GM12878 (cell line): Measurements from ENCODE around the gene OTOG. TPM values are rescaled to one million over a fixed set of nuclear protein-coding genes. Genes with fewer than 3 reads are reported as not detected.

ENCODE experiments used
- ATAC-seq: fragments of 200-7000 bp; cut with Tn5 transposase; 3 replicates; pipeline ENCODE4 v1.9.1; 2020; ENCODE audit warnings: mild to moderate bottlenecking, moderate library complexity
- BruUV-seq: library from RNA; stranded (reverse); fragments of 400-500 nt; replicated peaks from 2 replicates; lab custom pipeline; 2021; lab: Mats Ljungman, UMichigan
- CTCF ChIA-PET: fragments of 300-600 bp; sonication (Branson Sonifier 250); formaldehyde crosslinking; extraction: SDS; loops from one replicate; lab custom pipeline; 2021; ENCODE audit warnings: inconsistent platforms; lab: Yijun Ruan, JAX
- POLR2A ChIA-PET: fragments of 350-600 bp; formaldehyde crosslinking; extraction: SDS; loops from one replicate; lab custom pipeline; 2021; ENCODE audit warnings: inconsistent platforms; lab: Charles Lee
- RAD21 ChIA-PET: fragments of 300-600 bp; sonication (Branson Sonifier 250); formaldehyde crosslinking; loops from one replicate; lab custom pipeline; 2023; ENCODE audit warnings: antibody characterized with exemption; ENCODE audit not compliant: unreplicated experiment; lab: Charles Lee
- SMC1A ChIA-PET: fragments of 300-600 bp; sonication (Branson Sonifier 250); formaldehyde crosslinking; loops from one replicate; lab custom pipeline; 2023; ENCODE audit not compliant: unreplicated experiment, uncharacterized antibody; lab: Charles Lee
- DNase-seq: peaks from one replicate; pipeline ENCODE4 v3.0.0-alpha.2; 2011; ENCODE audit warnings: low read depth, low spot score
- FAIRE-seq: peaks from 3 replicates; lab custom pipeline; 2011; peaks lifted over from hg19 to GRCh38; lab: Jason Lieb, UNC
- H2AFZ ChIP-seq: 2 replicates; pipeline ENCODE4 v1.6.0; 2011; ENCODE audit warnings: low read depth, low read length, control low read depth; ENCODE audit not compliant: control insufficient read depth
- H3K27ac ChIP-seq: 2 replicates; pipeline ENCODE4 v1.5.1; 2011; ENCODE audit warnings: control low read depth; ENCODE audit not compliant: control insufficient read depth, insufficient read depth
- H3K27me3 ChIP-seq, 2 experiments: replicated peaks in 1 of 2; 2 replicates each; pipeline versions ENCODE4 v1.6.0 to v1.6.1; 2011; ENCODE audit warnings: low read length in 1 of 2; ENCODE audit not compliant: control insufficient read depth in 2 of 2, insufficient read depth in 2 of 2
- H3K36me3 ChIP-seq, 2 experiments: 2 replicates each; pipeline ENCODE4 v1.5.1; 2011; ENCODE audit warnings: low read length in 1 of 2; ENCODE audit not compliant: control insufficient read depth in 2 of 2, insufficient read depth in 2 of 2
- H3K4me1 ChIP-seq: 2 replicates; pipeline ENCODE4 v1.6.1; 2011; ENCODE audit warnings: mild to moderate bottlenecking, low read length, moderate library complexity, mixed read lengths; ENCODE audit not compliant: control insufficient read depth, insufficient read depth
- H3K4me2 ChIP-seq: 2 replicates; pipeline ENCODE4 v1.6.0; 2011; ENCODE audit warnings: control low read depth; ENCODE audit not compliant: control insufficient read depth, insufficient read depth
- H3K4me3 ChIP-seq: fragments of 200-600 bp; sonication (generic); 2 replicates; pipeline ENCODE4 v1.5.1; 2016
- H3K79me2 ChIP-seq: 2 replicates; pipeline ENCODE4 v1.6.0; 2011; ENCODE audit warnings: low read length; ENCODE audit not compliant: control insufficient read depth, insufficient read depth
- H3K9ac ChIP-seq: 2 replicates; pipeline ENCODE4 v1.8.0; 2011; ENCODE audit warnings: low read length, control low read depth, mixed read lengths; ENCODE audit not compliant: control insufficient read depth, insufficient read depth
- H3K9me3 ChIP-seq: replicated peaks from 3 replicates; pipeline ENCODE4 v1.5.1; 2011; ENCODE audit warnings: mild to moderate bottlenecking, low read length; ENCODE audit not compliant: control insufficient read depth, insufficient read depth
- H4K20me1 ChIP-seq: 2 replicates; pipeline ENCODE4 v1.6.0; 2011; ENCODE audit not compliant: control insufficient read depth, insufficient read depth
- ATF3 ChIP-seq: IDR thresholded peaks from 2 replicates; pipeline ENCODE4 v1.6.1; 2011; ENCODE audit warnings: low read depth, mild to moderate bottlenecking, low read length, moderate library complexity, borderline replicate concordance; ENCODE audit errors: extremely low read depth
- BCLAF1 ChIP-seq: fragments of 450-650 bp; IDR thresholded peaks from 2 replicates; pipeline ENCODE4 v1.6.1; 2017; ENCODE audit warnings: antibody characterized with exemption, mild to moderate bottlenecking, moderate library complexity
- CREM ChIP-seq: IDR thresholded peaks from 2 replicates; pipeline ENCODE4 v1.6.1; 2014; ENCODE audit warnings: antibody characterized with exemption, low read depth
- E4F1 ChIP-seq: fragments of 450-650 bp; IDR thresholded peaks from 2 replicates; pipeline ENCODE4 v1.6.1; 2018; ENCODE audit warnings: borderline replicate concordance, mild to moderate bottlenecking; ENCODE audit not compliant: partially characterized antibody
- FOS ChIP-seq: IDR thresholded peaks from 3 replicates; pipeline ENCODE4 v1.6.1; 2011; ENCODE audit warnings: borderline replicate concordance; ENCODE audit not compliant: insufficient read length; ENCODE audit errors: extremely low read depth
- GATAD2B ChIP-seq: fragments of 450-650 bp; conservative IDR thresholded peaks from 2 replicates; pipeline ENCODE4 v1.6.1; 2017; ENCODE audit warnings: low read depth, mild to moderate bottlenecking, moderate library complexity
- IRF3 ChIP-seq: fragments of 450-650 bp; IDR thresholded peaks from 2 replicates; pipeline ENCODE4 v1.6.1; 2014; ENCODE audit warnings: mild to moderate bottlenecking
- POU2F2 ChIP-seq: IDR thresholded peaks from 3 replicates; pipeline ENCODE4 v1.6.1; 2011; ENCODE audit warnings: low read depth, mild to moderate bottlenecking, low read length, borderline replicate concordance
- SP1 ChIP-seq: IDR thresholded peaks from one replicate; pipeline ENCODE4 v1.6.1; 2011; ENCODE audit warnings: low read depth, low read length
- WGBS: methylation state at CpG from one replicate; pipeline ENCODE4 v1.1.6; 2016; ENCODE audit warnings: low lambda C conversion rate; ENCODE audit not compliant: insufficient replicate concordance, insufficient coverage; ENCODE audit errors: missing lambda C conversion rate; 5-methylcytosine and 5-hydroxymethylcytosine counted together
- in situ Hi-C: fragments of 300-500 bp; cut with MboI; formaldehyde crosslinking; loops from 9 replicates; pipeline ENCODE4 v1.14.3; 2018; ENCODE audit warnings: mixed read lengths
- intact Hi-C: fragments of 100-400 bp; cut with micrococcal nuclease; formaldehyde crosslinking; loops from one replicate; pipeline ENCODE4 v1.14.2; 2022; ENCODE audit not compliant: unreplicated experiment
- polyA plus RNA-seq, 11 experiments: library from polyadenylated mRNA; depleted of rRNA in 4 of 11; unstranded in 6 of 11; stranded (reverse) in 5 of 11; fragments of >200 nt; fragmentation: Nextera tagmentation in 4 of 11; fragmentation: Illumina TruSeq in 1 of 11; extraction: Ambion mirVana in 4 of 11; extraction: Trizol in 1 of 11; gene quantifications; 1 replicate in 1 of 11; 2 replicates in 10 of 11; pipeline versions ENCODE4 v1.2.1 to v1.2.3, GENCODE V29; 2011 to 2016; ENCODE audit warnings: inconsistent platforms in 2 of 11, missing spikeins in 2 of 11, low read depth in 1 of 11
- total RNA-seq, 4 experiments: library from RNA; depleted of rRNA in 3 of 4; stranded (reverse); fragments of >200 nt in 3 of 4; fragmentation: Illumina TruSeq in 1 of 4; extraction: Trizol in 1 of 4; gene quantifications; 2 replicates each; pipeline versions ENCODE4 v1.2.1 to v1.2.3, GENCODE V29; 2013 to 2021

The OTOG gene
- total and polyA plus RNA-seq, 10 of the 15 experiments (the other 5 are each of a cell fraction or from before 2014, with no cell fraction given): not detected

GRCh38 chr11:17601256-17601671 lies 54.2 kb downstream of the OTOG start (continued):
- no peak for TF ChIP-seq POU2F2

- CTCF ChIA-PET: interaction anchor here (1.0 to 2.8 kb wide), 4 partner anchors 37 to 377 kb away, joined by 3 to 16 read pairs (median 4); partner anchors contain the start of gene KCNJ11
- Histone ChIP-seq H3K9ac (no peak overlapping the region), H3K27me3 (no peaks in the 10 kb centered on the region), H3K9me3 (no peaks in the 10 kb centered on the region), H3K36me3 (no peaks in the 10 kb centered on the region), H3K4me3 (no peak overlapping the region), H3K4me2 (no peak overlapping the region), H3K27ac (no peak overlapping the region), H3K79me2 (no peaks in the 10 kb centered on the region), H2AFZ (no peak overlapping the region), H3K4me1 (no peaks in the 10 kb centered on the region), H4K20me1 (no peaks in the 10 kb centered on the region)
- ATAC-seq (no peak), FAIRE-seq (no peak), DNase-seq (no peak)
- intact Hi-C loops: no loop called here
- no peak for TF ChIP-seq CREM
- no peak for TF ChIP-seq BCLAF1
- no peak for TF ChIP-seq SP1
- no peak for TF ChIP-seq GATAD2B
- TF ChIP-seq IRF3: no peak
- TF ChIP-seq FOS: no peak
- no peak for TF ChIP-seq ATF3
- TF ChIP-seq E4F1: no peak
- POLR2A ChIA-PET: no interaction called here
- RAD21 ChIA-PET: interaction anchor here (0.7 to 1.4 kb wide), 2 partner anchors 129 to 376 kb away, joined by 4 to 13 read pairs; no protein-coding TSS in a partner anchor
- 6% methylated on average over 4 of the region's 4 CpGs for WGBS
- SMC1A ChIA-PET: interaction anchor here (1.1 kb wide), 1 partner anchor 129 kb away, joined by 4 read pairs; no protein-coding TSS in a partner anchor
- in situ Hi-C loops: no loop called here
- no TSS peak for BruUV-seq
Measured at GRCh38 chr11:17601676-17602075, 54.6 kb downstream of the OTOG start.
